ENCODE data around the gene TMPRSS15.

The TMPRSS15 gene

GRCh38 chr21:18235545-18235944, 168.0 kb downstream of the TMPRSS15 start:
- Histone ChIP-seq H3K36me3 (ENCODE audit: control insufficient read depth, low read depth, low read length) (no peaks in the 10 kb centered on the region), H3K9me3 (ENCODE audit: control insufficient read depth, low read depth, low read length) (no peaks in the 10 kb centered on the region), H3K4me1 (ENCODE audit: control insufficient read depth, low read depth, low read length) (no peaks in the 10 kb centered on the region), H3K27me3 (ENCODE audit: control insufficient read depth, insufficient read depth, low read length) (no peaks in the 10 kb centered on the region), H3K9ac (ENCODE audit: low read length) (no peak overlapping the region), H3K27ac (ENCODE audit: low read length) (no peak overlapping the region), H3K4me3 (ENCODE audit: low read length) (no peak overlapping the region)

- H3K9me3 ChIP-seq (ENCODE audit: control insufficient read depth, low read depth, low read length) = no peaks in the 10 kb centered on the region
- H3K4me1 ChIP-seq (ENCODE audit: control insufficient read depth, low read depth, low read length) = no peaks in the 10 kb centered on the region
- H3K27ac ChIP-seq (ENCODE audit: low read length) = no peak overlapping the region
- no peaks in the 10 kb centered on the region for H3K27me3 ChIP-seq (ENCODE audit: control insufficient read depth, insufficient read depth, low read length)
- H3K4me3 ChIP-seq (ENCODE audit: low read length) = no peak overlapping the region
- H3K9ac ChIP-seq (ENCODE audit: low read length) = no peak overlapping the region
- H3K36me3 ChIP-seq (ENCODE audit: control insufficient read depth, low read depth, low read length) = no peaks in the 10 kb centered on the region
These were observed 175.4 kb downstream of the TMPRSS15 start for GRCh38 chr21:18228060-18228739.

- Histone ChIP-seq H3K9ac (ENCODE audit: low read length) (no peak overlapping the region), H3K36me3 (ENCODE audit: control insufficient read depth, low read depth, low read length) (no peaks in the 10 kb centered on the region), H3K9me3 (ENCODE audit: control insufficient read depth, low read depth, low read length) (no peaks in the 10 kb centered on the region), H3K27me3 (ENCODE audit: control insufficient read depth, insufficient read depth, low read length) (no peaks in the 10 kb centered on the region), H3K4me1 (ENCODE audit: control insufficient read depth, low read depth, low read length) (no peaks in the 10 kb centered on the region), H3K4me3 (ENCODE audit: low read length) (no peak overlapping the region), H3K27ac (ENCODE audit: low read length) (no peak overlapping the region)
These were observed 181.2 kb downstream of the TMPRSS15 start for GRCh38 chr21:18222346-18222745.

- Histone ChIP-seq H3K4me1 (ENCODE audit: control insufficient read depth, low read depth, low read length) (no peaks in the 10 kb centered on the region), H3K27ac (ENCODE audit: low read length) (no peak overlapping the region), H3K27me3 (ENCODE audit: control insufficient read depth, insufficient read depth, low read length) (no peaks in the 10 kb centered on the region), H3K9me3 (ENCODE audit: control insufficient read depth, low read depth, low read length) (no peaks in the 10 kb centered on the region), H3K9ac (ENCODE audit: low read length) (no peak overlapping the region), H3K4me3 (ENCODE audit: low read length) (no peak overlapping the region), H3K36me3 (ENCODE audit: control insufficient read depth, low read depth, low read length) (no peaks in the 10 kb centered on the region)
These were observed 183.1 kb downstream of the TMPRSS15 start for GRCh38 chr21:18220498-18220897.
